Measurements from ENCODE around the gene OR4D9.
A peak's percentile ranks its signal among the peaks of the same experiment; 100 is the strongest.
"Not testable (repeated sequence)": the region's sequence is repeated elsewhere in the genome, so short reads cannot be mapped to it uniquely, and the experiment has no call there.

The OR4D9 gene

GRCh38 chr11:59510941-59511589, at the start of gene OR4D9:
TSS of gene OR4D9 (plus strand) at chr11:59511539. CDS start at chr11:59514913, 3,374 bp downstream.
- no peak for FAIRE-seq
- DNase-seq (ENCODE audit: insufficient read length, low spot score), result no peak

- FAIRE-seq, result no peak
- DNase-seq (ENCODE audit: insufficient read length, low spot score), result no peak
Observed at GRCh38 chr11:59463190-59463641, 48.1 kb upstream of the OR4D9 start.

GRCh38 chr11:59473015-59473414, 38.3 kb upstream of the OR4D9 start, which contains the start of gene OR4D10:
TSS of gene OR4D10 (plus strand) at chr11:59473315. CDS start at chr11:59477430, 4,115 bp downstream.
- no peak for DNase-seq (ENCODE audit: insufficient read length, low spot score)
- FAIRE-seq, result no peak

- DNase-seq (ENCODE audit: insufficient read length, low spot score) (no peak), FAIRE-seq (no peak)
Observed at GRCh38 chr11:59475176-59475575, 36.2 kb upstream of the OR4D9 start.

GRCh38 chr11:59479906-59480305, 31.4 kb upstream of the OR4D9 start:
- FAIRE-seq, result no peak
- DNase-seq (ENCODE audit: insufficient read length, low spot score), result no peak

GRCh38 chr11:59480359-59480758, 31.0 kb upstream of the OR4D9 start:
- FAIRE-seq, result no peak
- DNase-seq (ENCODE audit: insufficient read length, low spot score), result no peak

GRCh38 chr11:59501931-59502330, 9.4 kb upstream of the OR4D9 start:
- no peak for DNase-seq (ENCODE audit: insufficient read length, low spot score)
- FAIRE-seq, result no peak

GRCh38 chr11:59503276-59503675, 8.1 kb upstream of the OR4D9 start, which contains the start of gene OR4D11:
TSS of gene OR4D11 (plus strand) at chr11:59503576. CDS start at chr11:59503576, 0 bp downstream.
- no peak for DNase-seq (ENCODE audit: insufficient read length, low spot score)

GRCh38 chr11:59511675-59512074, 336 bp downstream of the OR4D9 start:
- DNase-seq (ENCODE audit: insufficient read length, low spot score), result no peak
- no peak for FAIRE-seq

More at GRCh38 chr11:59503276-59503675, 8.1 kb upstream of the OR4D9 start, which contains the start of gene OR4D11:
- FAIRE-seq, result no peak

GRCh38 chr11:59520139-59520538, 8.8 kb downstream of the OR4D9 start:
- DNase-seq (ENCODE audit: insufficient read length, low spot score); FAIRE-seq: not testable (repeated sequence)

- DNase-seq (ENCODE audit: insufficient read length, low spot score) (no peak), FAIRE-seq (no peak)
Observed at GRCh38 chr11:59520741-59521140, 9.4 kb downstream of the OR4D9 start.

GRCh38 chr11:59523541-59523940, 12.2 kb downstream of the OR4D9 start:
- DNase-seq (ENCODE audit: insufficient read length, low spot score) (no peak), FAIRE-seq (no peak)

GRCh38 chr11:59528711-59529110, 17.4 kb downstream of the OR4D9 start:
- no peak for FAIRE-seq

GRCh38 chr11:59532620-59533019, 21.3 kb downstream of the OR4D9 start:
- FAIRE-seq (no peak), DNase-seq (ENCODE audit: insufficient read length, low spot score) (no peak)

More at GRCh38 chr11:59528711-59529110, 17.4 kb downstream of the OR4D9 start:
- no peak for DNase-seq (ENCODE audit: insufficient read length, low spot score)

- DNase-seq (ENCODE audit: insufficient read length, low spot score), result no peak
- FAIRE-seq, result no peak
Observed at GRCh38 chr11:59534676-59535075, 23.3 kb downstream of the OR4D9 start.

- no peak for FAIRE-seq
- DNase-seq (ENCODE audit: insufficient read length, low spot score), result no peak
Observed at GRCh38 chr11:59542142-59542810, 30.9 kb downstream of the OR4D9 start.

- not testable (repeated sequence) for DNase-seq (ENCODE audit: insufficient read length, low spot score); FAIRE-seq
Observed at GRCh38 chr11:59543713-59544112, 32.4 kb downstream of the OR4D9 start.

- FAIRE-seq (no peak), DNase-seq (ENCODE audit: insufficient read length, low spot score) (no peak)
Observed at GRCh38 chr11:59544869-59545178, 33.5 kb downstream of the OR4D9 start.

GRCh38 chr11:59545179-59546020, 34.1 kb downstream of the OR4D9 start:
- FAIRE-seq, result peak; percentile 81
- DNase-seq (ENCODE audit: insufficient read length, low spot score), result peak; percentile 75

GRCh38 chr11:59547605-59548308, 36.4 kb downstream of the OR4D9 start:
- not testable (repeated sequence) for DNase-seq (ENCODE audit: insufficient read length, low spot score); FAIRE-seq

GRCh38 chr11:59548309-59548656, 36.9 kb downstream of the OR4D9 start:
- FAIRE-seq (no peak), DNase-seq (ENCODE audit: insufficient read length, low spot score) (no peak)

Measured in HTR-8/SVneo (cell line).